C4-2B (cell line): Measurements from ENCODE around the gene CYP27C1.

Experiments used
- ZFX ChIP-seq: fragments of 450-650 bp; IDR thresholded peaks from 2 replicates; pipeline ENCODE4 v1.6.1; 2017
- TF ChIP-seq, protein P1 (sequence below): fragments of 450-650 bp; conservative IDR thresholded peaks from 2 replicates; pipeline ENCODE4 v1.5.1; 2017; ENCODE audit warnings: mild to moderate bottlenecking

DNA sequence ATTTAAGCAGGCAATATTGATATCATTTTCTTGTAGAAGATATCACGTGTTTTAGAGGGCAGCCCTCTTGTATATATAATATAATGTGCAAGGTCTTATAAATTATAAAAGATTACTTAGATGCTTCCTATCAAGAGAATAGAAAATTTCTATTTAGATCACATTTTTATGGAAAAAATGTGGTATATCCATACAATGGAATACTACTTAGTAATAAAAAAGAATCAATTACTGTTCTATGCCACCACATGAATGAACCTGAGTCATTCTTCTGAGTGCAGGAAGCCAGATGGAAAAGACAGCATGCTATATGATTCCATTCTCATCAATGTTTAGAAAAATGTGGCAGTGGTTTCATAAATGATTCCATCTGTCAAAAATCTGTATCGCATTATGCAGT is 23.6 kb downstream of the CYP27C1 start:
- TF ChIP-seq, protein P1, sequence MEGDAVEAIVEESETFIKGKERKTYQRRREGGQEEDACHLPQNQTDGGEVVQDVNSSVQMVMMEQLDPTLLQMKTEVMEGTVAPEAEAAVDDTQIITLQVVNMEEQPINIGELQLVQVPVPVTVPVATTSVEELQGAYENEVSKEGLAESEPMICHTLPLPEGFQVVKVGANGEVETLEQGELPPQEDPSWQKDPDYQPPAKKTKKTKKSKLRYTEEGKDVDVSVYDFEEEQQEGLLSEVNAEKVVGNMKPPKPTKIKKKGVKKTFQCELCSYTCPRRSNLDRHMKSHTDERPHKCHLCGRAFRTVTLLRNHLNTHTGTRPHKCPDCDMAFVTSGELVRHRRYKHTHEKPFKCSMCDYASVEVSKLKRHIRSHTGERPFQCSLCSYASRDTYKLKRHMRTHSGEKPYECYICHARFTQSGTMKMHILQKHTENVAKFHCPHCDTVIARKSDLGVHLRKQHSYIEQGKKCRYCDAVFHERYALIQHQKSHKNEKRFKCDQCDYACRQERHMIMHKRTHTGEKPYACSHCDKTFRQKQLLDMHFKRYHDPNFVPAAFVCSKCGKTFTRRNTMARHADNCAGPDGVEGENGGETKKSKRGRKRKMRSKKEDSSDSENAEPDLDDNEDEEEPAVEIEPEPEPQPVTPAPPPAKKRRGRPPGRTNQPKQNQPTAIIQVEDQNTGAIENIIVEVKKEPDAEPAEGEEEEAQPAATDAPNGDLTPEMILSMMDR, result no peak
- TF ChIP-seq ZFX, result no peak
